Left kidney (tissue), 2 donors: ENCODE results near the gene KCNIP1. TPM values are rescaled to one million over a fixed set of nuclear protein-coding genes. Genes with fewer than 3 reads are reported as not detected.

Source experiments
- DNase-seq: peaks from one replicate; pipeline ENCODE4 v3.0.0-alpha.2; 2013
- polyA plus RNA-seq: library from polyadenylated mRNA; unstranded; fragments of 120-200 nt; gene quantifications from one replicate; pipeline ENCODE4 v1.2.1, GENCODE V29; 2013; ENCODE audit not compliant: insufficient read length

KCNIP1 gene
- polyA plus RNA-seq, 1 donor: 10.8 TPM

DNA sequence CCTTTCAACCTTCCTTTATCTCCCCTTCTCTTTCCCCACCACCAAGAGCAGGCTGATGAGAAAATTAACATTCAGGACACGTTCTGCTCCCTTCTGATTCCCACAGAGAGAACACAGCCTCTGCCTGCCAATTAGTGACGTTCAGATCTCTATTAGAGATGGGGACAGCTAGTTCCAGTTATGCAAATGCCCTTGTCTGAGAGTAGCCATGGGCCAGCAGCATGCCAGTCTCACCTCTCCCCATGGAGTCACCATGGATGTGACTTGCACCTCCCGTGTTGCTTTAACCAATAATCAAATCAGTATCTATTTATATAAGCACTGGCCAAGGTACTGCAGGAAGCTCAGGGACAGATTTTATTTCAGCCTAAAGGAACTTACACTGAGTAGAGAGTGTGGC, 61.3 kb downstream of the KCNIP1 start:
- no peak for DNase-seq

- no peak for DNase-seq
Observed at GRCh38 chr5:170569101-170569500, 65.3 kb downstream of the KCNIP1 start.

DNA sequence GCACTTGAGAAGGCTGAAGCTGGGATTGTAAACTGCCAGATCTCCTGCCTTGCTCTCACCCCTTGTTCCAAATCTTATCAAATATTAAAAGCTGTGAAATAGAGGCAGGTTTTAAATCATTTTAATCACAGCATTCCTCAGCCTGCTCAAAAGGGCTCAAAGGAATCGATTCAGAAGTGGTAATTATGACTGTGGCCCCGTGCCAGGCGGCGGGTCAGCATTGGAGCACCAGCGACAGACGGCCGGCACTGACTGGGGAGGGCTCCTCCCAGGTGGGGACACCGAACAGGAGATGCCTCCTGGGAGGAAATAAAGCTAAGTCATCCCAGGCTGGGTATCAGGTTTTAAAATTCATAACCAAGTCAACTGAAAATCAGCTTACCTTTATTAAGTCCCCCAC, 66.7 kb downstream of the KCNIP1 start:
- no peak for DNase-seq

GRCh38 chr5:170571281-170571731, 67.5 kb downstream of the KCNIP1 start:
- DNase-seq: no peak

- no peak for DNase-seq
Observed at GRCh38 chr5:170571875-170572852, 68.3 kb downstream of the KCNIP1 start.

GRCh38 chr5:170573114-170573513, 69.3 kb downstream of the KCNIP1 start:
- no peak for DNase-seq

- DNase-seq: no peak
Observed at GRCh38 chr5:170573660-170574059, 69.8 kb downstream of the KCNIP1 start.

DNA sequence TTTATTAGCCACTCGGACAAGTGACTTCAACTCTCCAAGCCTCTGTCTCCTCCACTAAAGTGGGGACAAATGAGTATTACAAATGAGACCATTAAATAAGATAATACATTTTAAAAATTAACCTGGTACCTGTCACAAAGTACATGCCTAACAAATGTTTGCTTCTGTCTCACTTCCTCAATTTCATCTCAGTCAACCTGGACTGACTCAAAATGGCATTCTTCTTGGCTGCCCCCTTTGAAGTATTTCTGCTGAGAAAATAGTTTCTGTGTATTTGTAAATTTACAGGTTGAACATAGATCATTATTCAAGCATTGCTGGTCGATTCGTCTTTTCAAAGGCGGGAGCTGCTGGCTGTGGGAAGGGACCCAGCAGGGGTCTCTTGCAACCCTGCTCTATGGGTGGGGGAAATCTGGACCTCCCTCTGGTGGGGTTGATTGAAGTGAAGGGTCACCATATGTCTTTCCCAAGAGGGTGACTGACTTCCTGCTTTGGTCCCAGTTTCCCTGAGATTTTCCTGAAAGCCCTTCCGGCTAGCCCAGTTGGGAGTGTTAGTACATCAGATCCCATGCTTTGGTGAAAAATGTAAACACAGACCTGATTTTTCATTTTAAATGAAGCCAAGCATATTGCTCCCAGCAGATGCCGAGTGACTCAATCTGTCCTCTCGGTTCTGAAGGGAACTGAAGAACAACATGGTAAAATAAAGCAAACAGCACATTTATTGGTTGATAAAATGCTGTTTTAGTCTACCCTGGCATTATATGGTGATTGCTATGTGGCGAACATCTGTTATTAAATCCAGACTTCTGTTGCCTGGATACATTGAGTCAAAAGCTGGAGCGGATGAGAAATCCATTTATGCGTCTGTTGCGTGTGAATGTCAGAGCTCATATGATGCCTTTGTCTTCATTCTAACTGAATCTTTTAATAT, 73.0 kb downstream of the KCNIP1 start:
- no peak for DNase-seq

- DNase-seq: no peak
Observed at GRCh38 chr5:170579601-170580000, 75.8 kb downstream of the KCNIP1 start.

GRCh38 chr5:170581211-170581610, 77.4 kb downstream of the KCNIP1 start:
- DNase-seq: no peak

- no peak for DNase-seq
Observed at GRCh38 chr5:170582644-170583330, 79.0 kb downstream of the KCNIP1 start.

DNA sequence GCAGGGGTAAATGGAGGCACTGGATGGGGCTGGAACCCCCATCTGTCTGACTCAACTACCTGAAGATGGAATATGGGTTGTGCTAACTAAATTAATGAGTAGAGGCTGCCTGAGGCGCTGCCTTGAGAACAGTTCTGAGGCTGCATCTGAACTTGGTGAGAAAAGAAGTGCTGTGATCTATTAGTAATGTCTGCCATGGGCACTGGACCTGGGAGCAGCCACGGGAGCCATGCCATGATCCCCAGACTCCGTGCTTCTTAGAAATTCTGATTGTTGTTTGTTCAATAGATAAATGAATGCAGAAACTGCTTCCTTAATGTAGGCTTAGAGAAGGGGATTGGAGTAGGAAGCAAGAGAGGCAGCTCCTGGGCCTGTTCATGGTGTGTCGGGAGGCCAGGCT, 80.2 kb downstream of the KCNIP1 start:
- DNase-seq: no peak

DNA sequence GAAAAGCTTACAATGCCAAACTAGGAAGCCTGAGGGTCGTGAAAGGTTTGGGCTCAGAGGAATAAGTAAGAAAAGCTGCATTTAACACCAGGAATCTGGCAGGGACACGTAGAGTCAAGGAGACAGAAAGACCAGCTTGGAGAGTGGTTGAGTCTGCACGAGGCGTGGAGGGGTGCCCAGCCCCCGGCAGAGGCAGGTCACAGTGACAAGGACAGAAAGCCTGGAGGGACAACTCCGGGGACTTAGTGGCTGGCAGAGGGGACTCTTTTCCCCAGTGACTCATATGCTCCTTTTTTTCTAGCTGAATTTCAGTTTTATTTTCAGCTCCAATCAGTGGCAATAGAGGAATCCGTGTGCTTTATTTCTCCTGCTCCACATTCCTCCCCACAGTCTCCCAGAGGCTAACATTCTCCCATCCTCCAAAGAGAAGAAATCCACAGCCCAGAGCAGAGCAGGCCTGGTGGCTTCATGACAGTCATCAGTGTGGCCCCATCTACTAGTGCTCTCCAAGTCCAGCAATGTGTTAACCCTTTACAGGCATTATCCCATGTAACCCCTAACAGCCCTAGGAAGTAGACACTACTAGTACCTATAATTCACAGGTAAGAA, 80.7 kb downstream of the KCNIP1 start:
- no peak for DNase-seq

DNA sequence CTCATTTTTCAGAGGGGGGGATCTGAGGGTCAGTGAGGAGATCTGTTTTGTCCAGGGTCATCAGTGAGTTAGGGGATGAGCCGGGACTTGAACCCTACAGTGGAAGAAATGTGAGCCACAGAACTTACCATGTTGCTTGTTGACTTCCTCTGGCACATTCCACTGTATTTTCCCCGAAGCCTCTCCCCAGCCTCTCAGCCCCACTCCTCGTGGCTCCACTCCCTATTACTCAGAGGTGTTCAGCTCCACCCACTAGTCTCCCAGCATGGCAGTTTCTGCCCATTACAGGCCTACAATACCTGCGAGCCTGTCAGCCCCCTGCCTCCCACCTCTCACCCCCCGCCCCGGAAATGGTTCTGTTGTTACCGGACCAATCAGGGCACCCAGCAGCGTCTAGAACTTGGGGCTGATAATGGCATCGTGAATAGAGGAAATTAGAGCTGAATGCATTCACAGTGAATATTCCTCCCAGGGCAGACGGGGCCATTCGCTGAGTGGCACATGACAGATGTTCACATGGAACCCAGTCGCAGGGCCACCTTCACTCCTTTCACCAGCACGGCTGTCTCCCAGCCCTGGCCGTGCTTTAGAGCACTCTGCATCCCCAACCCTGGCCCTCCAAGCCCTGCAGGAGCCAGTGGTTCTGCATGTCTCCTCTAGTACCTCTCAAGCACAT, 81.6 kb downstream of the KCNIP1 start:
- no peak for DNase-seq

GRCh38 chr5:170587808-170588207, 84.0 kb downstream of the KCNIP1 start:
- no peak for DNase-seq

- DNase-seq: no peak
Observed at GRCh38 chr5:170589643-170590042, 85.8 kb downstream of the KCNIP1 start.

DNA sequence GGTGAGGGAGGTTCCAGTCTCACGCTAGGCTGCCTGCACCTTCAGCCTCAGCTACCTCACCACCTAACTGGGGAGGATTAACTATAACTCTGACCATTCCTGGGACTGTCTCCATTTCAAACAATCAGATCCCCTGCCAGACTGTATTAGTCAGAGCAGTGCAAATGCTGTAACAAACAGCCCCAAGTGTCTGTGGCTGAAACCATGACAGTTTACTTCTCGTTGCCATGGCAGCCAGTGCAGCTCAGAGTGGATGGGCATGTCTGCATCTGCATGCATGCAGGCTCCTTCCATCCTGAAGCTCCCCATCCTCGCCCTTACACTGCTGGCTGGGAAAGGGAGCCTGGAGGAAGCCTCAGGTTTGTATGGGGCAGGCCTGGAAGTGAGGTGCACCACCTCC, 86.7 kb downstream of the KCNIP1 start:
- DNase-seq: no peak

DNA sequence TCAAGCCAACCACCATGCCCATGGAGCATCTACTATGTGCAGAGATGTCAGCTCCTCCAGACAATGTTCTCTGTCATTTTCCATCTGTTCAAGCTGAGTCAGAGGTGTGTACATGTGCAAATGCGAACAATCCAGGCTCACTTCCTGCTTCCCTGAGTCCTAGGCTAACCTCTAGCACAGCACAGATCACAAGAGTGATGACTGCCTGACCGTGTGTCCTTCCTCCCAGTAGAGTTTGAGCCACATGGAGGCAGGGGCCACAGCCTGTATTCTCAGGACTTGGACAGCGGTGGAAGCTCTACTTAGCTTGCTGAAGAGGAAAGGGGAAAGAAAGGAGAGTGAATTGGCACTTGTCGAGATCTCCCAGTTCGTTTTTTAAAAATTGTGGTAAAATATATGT, 87.2 kb downstream of the KCNIP1 start:
- DNase-seq: no peak

- DNase-seq: no peak
Observed at GRCh38 chr5:170596482-170597044, 92.7 kb downstream of the KCNIP1 start.

- DNase-seq: no peak
Observed at GRCh38 chr5:170597109-170597751, 93.4 kb downstream of the KCNIP1 start.
